NCI-H526 (cell line): ENCODE results near the gene DCUN1D3.

Experiments
- DNase-seq, 2 experiments: peaks; one replicate each; lab custom pipeline; 2025; lab: John Stamatoyannopoulos, UW

The DCUN1D3 gene

DNA sequence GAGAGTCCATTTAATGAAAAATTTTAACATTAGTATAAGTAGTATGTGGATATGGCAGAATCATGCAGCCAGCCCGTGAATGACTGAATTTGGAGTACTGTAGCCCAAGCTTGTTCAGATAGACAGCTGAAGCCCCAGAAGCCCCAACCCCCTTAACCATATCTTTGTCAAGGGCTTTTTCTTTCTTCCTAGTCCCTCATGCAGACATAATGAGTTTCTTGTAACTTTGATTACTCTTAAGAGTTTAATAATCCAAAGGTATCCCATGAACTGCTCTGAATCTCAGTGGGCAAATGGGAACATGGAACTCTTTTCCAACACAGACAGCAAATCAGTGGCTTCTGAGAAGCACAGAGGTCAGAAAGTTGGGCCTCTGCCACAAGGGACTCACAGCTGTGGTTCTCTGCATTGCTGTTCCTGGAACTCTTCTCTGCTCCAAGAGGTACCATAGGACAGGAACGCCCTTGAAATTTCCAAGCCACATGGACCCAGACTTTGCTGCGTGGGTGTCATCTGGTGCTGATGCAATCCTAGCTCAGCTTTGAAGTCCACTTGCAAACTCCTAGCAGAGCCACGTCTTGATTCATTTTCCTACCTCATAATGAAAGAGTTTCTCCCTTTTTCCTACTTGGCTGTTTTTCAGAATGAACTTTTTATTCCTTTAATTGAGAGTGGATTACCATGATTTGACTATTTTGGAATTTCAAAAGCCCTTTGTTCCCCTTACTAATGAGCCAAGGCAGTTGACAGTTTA is 18.5 kb upstream of the DCUN1D3 start:
- no peak for DNase-seq

DNA sequence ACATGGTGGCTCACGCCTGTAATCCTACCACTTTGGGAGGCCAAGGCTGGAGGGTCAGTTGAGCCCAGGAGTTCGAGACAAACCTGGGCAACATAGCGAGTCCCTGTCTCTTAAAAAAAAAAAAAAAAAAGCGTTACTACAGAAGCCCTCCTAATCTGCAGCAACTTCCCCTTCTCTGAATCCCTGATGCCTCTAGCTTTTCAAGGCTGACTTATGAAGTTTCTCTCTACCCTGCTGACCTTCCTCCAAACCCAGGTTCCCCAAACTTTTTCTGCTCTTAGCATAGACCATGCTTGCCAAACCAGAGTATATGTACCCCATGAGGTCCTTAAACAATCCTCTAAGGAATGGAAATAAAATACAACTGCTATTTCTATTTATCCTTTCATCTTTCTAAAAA is 16.8 kb upstream of the DCUN1D3 start:
- DNase-seq, result no peak

DNA sequence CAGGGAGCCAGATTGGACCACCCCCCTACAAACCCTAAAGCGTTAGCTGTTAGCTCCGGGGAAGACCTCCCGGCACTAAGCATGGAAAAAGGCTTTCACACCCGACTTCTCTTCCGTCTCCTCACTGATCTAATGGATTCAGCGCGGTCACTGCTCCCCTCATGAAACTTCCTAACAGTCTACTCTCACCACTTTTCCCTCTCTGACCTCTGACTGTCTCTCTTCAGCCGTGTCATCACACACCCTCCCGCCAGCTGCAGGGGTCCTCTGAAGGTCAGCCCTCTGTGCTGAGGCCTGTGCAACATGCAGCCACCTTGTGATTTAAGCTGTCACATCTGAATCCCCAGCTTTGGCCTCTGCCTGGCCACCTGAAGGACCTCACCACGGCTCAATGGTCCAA is 16.1 kb upstream of the DCUN1D3 start:
- DNase-seq, result no peak

DNA sequence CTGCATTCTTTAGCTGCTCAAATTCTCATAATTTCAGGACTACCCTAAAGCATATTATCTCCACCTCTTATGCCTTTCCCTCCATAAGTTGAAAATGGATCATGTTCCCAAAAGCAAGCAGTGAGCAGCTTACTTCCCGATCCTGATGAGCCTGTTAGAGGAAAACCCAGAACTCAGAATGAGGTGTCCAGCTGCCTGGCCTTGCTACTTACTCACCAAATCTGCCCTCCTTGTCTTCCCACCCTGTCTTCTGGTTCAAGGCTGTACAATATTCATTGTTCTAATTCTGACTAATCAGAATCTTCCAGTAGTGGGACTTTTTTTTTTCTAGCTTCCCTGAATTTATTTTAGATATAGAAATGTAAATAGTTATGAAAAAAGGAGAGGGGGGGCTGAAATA is 11.2 kb upstream of the DCUN1D3 start:
- no peak for DNase-seq

DNA sequence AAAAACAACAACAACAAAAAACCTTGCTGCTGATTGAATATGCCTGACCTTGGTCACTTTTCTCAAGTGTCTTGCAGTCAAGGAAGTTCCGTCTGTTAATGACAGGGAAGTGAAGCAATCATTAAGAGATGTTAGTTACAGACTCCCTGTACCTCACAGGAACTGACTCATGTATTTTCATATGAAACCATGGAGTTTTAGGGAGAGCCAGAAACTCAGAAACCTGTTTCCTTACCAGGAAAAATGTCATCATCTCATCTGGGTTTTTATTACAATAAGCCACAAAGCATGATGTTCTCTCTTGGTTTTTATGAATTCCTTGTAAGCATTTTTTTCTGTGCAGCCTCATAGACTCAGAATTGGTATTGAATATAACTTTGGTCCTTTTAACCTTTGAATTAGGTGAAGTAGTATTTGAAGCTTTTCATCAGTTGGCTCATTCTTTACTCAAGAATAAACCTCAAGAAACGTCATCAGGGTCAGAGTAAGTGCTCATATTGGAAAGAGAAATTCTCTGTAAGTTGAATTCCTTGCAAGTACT is 10.7 kb upstream of the DCUN1D3 start:
- no peak for DNase-seq

DNA sequence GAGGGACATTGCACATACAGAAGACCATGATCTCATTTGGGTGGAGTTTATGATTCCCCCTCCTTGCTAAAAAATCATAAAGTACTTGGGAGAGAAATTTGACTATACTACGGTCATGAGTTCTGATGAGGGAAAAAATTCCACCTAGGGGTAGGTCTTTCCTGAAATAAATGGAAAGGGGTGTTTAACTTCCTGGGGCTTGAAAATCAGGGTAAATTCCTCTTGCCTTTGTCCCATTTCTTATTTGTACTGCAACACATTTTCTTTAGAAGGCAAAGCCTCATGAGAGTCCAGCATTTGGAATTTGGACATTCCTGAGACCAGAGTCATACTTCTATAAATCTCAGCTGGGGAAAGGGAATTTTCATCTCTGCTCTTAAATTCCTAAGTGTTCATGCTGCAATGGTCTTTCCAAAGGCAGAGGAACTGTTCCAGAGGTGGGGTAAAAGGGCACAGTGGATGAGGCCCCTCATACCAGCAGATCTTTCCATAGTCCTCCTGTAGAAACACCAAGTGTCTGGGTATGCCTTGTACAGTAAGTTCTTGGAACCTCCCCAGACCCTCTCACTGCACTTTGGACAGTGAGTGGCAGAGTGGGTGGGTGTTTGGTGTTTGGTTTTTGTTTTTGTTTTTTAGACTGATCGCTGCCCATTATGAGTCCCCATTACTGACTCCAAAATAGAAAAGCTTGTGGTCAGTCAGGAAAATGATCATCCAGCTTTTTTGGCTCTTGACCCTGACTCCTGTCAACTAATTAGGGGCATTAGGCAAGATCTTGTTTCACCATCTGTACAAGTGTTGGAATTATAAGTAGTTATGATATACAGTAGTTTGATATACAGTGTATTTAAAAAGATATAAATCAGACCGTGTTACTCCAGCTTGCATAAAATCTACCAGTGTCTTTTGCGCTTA is 6.4 kb upstream of the DCUN1D3 start:
- no peak for DNase-seq

DNA sequence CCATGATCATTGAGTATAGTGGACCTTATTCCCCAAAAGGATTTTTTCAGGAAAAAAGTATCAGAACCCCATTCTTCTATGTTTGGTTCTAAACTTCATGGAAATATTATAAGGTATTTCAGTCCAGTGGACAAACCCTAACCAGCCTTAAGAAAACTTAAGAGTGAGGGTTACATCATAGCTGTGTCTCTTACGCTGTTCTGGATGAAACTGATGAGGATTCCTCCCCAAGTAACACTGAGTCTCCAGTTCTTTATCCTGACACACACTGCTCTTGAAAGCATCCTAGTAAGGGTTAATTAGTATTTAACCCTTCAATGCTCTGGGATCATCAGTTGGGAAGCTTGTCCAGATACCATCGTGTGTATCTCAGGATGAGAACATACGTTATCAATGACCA is 5.4 kb upstream of the DCUN1D3 start:
- DNase-seq, result no peak

DNA sequence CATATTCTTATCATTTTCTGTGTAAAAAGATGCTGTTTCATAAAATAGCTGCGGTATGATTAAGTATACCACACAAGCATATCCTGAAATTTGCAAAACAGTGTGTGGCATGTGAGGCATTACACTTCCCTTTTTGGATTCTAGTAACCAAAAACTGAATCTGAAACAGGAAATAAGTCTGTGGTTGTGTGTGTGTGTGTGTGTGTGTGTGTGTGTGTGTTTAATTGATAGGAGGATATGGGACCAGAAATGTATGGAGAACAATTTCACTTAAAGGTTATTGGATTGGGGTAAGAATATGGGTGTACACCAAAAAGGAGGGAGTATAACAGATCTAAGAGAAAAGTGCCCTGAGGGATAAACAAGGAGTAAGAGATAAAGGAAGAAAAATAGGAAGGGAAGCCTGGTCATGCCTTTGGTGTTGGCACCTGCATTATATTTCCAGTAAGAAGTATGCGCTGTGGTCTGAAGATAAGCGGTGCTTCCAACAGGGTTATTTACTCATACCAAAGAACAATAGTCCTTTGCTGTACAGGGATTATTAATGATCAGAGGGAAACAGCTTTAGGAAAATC is 4.4 kb upstream of the DCUN1D3 start:
- DNase-seq, result peak; percentile 91 to 96

DNA sequence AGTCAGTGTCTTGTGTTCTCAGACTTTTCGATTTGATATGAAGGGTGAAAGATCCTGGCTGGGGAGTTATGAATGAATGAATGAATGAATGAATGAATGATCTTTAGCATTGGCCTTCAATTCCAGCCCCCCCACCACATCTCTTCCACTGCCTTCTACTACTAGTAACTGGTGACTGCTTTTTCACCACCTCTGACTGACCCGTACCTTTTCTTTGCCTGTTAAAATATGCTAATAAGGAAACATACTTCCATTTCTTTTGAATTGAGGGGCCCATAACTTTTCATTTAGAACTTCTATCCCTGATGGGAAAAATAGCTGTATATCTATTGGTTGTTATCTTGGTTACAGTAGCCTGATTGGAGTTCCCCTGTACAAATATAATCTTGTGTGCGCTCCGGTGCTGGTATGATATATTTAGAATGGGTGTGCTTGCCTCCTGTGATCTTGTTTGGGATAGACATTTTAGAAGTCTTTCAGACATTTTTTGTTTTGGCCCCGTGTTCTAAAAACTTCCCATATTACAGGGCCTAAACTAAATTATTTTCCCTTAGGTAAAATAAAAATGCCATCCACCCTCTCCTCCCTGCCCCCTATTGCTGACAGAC is 3.8 kb upstream of the DCUN1D3 start:
- DNase-seq, result peak in 1 of 2 experiments; percentile 16

DNA sequence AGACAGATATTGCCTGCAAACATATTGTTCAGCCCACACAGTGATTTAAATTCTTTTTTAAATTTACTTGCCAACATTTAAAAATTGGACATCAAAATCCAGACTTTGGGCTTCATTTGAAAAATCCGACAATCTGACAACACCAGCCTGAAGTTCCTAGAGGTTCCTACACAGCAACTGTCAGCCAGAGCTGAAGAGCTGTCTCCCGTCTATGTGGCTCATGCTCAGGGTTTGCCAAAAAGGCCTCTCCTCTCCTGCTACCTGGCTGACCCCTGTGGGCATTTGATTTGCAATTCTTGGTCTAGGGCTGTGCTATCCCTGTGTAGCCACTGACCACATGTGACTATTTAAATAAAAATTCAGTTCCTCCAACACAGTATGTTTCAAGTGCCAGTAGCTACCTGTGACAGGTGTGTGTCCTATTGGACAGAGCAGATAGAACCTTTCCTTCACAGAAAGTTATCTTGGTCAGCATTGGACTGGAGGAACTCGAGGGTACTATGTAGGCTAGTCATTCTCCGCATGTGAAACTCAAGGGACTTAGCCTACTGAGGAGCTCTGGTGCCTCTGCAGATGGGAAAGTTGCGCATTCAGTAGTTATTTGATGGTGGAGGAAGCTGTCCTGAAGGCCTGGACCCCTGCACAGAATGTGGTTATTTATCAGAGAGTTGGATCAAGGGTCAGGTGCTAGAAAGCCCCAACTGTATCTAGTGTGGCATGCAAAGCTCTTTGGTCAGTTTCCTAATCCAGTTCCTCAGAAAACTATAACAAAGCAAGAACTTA is 3.1 kb upstream of the DCUN1D3 start:
- DNase-seq, result no peak

DNA sequence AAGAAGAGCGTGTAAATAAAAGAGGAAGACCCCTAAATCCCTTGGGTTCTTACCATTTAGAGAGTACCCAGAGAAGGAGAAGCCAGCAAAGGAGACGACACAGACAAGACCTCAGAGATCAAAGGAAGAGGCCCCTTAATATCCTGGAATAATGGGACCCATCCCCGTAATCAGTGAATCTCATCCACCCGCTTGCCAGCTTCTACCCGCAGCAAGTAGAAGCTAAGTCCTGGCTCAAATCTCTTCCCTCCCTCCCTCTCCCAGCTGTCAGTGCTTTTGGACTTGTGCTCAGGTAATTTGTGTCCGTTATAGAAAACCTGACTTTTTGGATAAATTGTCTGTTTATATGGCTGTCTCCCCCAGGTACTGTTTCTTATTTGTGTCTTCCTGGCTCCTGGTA is 2.3 kb upstream of the DCUN1D3 start:
- DNase-seq, result no peak

DNA sequence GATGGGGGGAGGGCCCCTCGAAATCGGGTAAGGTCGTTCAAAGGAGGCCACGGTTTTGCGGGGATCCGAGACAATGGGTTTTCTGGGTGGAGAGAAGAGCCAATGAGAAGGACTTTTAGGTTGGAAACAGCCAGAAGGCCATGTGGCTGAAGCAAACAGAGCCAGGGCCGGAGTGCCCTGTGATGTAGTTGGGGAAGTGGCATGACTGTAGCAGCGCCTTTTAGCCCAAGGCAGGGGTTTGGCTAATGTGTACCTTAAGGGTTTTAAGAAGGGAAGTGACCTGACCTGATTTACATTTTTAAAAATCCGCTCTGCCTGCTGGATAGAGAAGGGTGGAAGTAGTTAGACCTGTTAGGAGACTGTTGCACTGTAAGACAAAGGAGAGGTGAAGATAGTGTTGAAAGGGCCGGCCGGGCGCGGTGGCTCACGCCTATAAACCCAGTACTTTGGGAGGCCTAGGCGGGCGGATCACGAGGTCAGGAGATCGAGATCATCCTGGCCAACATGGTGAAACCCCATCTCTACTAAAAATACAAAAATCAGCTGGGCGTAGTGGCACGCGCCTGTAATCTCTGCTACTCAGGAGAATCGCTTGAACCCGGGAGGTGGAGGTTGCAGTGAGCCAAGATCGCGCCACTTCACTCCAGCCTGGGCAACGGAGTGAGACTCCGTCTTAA is 1.4 kb upstream of the DCUN1D3 start:
- DNase-seq, result peak in 1 of 2 experiments; percentile 52

DNA sequence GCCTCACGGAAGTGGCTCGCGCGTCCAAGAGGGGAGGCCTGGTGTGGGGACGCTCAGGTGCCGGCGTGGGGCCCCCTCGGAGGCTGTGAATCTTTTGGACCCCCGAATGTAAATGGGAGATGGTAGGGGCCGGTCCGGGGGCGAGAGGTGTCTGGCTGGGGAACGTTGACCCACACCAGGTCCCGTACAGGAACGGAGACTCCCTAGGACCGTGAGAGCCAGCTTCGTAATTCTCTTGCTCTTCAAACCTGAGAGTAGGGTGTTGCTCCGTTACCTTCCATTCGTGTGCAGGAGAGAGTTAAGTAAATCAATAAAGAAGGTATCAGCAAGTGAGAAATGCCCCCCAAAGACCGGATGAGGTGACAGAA is 894 bp upstream of the DCUN1D3 start:
- peak in 1 of 2 experiments; percentile 45 for DNase-seq

DNA sequence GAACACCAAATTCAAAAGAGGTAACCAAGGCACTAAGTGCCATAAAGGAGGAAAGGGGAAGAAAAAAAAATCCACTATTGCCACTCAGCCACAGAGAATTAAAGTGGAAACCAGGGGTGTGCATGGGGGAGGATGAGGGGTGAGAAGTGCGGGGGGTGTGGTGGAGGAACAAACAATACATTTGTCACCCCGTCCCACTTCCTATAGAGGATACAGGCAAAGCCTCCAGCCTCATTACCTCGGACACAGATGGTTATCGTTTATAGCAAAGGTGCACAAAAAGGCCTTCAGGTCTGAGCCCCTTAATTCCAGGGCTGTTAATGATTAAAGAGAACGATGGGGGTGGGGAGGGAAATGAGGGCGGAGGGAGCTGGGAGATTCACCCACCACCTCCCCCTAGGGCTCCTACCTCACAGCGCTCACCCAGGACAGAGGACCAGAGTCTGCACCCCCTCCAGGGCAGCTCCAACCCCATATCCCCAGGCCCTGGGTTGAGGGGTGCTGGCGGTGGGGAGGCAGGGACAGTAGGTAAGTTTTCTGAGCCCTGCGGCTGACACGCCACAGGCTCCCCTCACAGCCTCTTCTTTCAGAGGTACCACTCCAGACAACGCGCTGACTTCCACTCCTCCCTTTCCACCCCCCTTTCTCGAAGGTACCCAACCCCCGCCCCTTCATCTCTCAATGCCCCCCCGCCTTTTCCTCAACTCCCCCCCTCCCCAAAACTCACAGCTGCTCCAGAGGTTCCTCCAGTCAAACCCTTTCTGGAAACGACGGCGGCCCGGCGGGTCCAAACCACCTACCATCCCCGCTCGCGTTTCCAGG is 470 bp downstream of the DCUN1D3 start:
- DNase-seq, result peak; percentile 19 to 63

DNA sequence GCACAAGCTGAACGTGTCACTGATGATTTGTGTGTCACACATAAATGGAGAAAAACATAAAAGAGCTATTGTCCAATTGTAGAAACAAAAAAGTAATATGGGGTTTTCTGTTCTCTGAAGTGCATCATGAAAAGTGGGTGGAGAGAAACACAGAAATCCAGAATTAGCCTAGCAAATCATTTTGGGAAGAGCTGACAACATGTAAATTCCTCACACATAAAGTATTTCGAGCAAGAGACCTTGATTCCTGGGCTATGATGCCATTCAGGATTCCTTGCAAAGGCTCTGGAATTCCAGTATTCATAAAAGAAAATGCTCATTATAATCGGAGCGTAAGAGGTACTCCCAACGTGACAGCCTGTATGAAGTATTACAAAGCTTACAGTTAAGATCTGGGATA is 1.1 kb downstream of the DCUN1D3 start:
- DNase-seq, result no peak

DNA sequence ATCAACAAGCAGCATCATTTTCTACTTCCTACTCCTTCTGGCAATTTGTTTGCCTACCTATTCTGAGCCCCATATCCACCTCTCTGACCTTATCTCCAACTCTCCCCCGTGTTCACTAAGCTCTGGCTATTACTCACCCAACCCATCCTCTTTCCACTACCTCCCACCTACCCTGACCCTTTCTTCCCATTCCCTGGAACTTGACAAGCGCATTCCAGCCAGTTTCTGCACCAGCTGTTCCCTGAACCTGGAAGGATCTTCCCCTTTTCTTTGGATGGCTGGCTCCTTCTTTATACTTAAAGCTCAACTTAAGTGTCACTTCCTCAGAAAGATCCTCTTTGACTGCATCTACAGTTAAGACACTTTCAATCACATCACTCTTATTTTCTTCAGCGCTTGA is 2.2 kb downstream of the DCUN1D3 start:
- no peak for DNase-seq

DNA sequence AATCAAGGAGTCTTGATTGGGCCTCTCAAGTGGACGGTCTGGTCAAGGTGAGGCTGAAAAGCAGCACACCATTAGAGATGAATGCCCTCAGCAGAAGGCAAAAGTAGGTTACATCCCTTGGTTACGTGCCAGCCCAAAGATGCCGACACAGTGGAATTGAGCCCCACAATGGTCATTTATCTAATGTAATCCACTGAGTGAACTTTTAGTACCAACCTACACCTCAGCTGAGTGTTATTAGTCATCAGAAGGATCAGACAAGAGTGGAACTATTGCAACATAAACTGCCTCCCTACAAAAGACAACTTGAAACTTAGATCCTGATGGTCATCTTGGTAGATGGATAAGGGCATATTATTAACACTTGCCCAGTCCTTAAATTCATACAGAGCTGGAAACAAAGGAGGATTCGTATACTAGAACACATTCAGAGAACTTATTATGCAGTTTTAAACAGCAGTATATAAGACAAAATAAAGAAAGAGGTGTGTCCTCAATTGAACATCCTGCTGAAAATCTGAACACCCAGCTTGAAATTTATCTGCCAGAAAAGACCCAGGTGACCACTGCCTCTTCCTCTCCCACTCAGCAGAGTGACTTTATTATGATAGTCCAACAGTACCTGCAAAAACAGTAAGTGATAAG is 2.8 kb downstream of the DCUN1D3 start:
- DNase-seq, result no peak

DNA sequence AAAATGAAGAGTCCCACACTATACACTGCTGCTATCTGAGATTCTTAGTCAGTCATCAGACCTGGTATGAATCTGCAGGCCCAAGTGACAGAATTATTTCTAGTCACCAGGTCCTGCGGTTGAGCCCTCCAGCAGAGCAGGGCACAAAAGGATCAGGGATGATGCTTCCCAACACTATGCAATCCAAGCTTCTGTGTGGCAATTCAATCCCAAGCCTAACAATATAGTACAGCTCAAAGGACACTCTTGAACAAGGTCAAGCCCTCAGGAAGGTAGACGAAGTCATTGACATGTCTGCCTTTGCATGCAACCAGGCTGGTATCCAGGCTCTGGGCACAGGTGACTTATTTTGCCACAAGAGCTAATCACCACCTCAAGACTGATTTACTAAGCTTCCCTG is 5.8 kb downstream of the DCUN1D3 start:
- no peak for DNase-seq

DNA sequence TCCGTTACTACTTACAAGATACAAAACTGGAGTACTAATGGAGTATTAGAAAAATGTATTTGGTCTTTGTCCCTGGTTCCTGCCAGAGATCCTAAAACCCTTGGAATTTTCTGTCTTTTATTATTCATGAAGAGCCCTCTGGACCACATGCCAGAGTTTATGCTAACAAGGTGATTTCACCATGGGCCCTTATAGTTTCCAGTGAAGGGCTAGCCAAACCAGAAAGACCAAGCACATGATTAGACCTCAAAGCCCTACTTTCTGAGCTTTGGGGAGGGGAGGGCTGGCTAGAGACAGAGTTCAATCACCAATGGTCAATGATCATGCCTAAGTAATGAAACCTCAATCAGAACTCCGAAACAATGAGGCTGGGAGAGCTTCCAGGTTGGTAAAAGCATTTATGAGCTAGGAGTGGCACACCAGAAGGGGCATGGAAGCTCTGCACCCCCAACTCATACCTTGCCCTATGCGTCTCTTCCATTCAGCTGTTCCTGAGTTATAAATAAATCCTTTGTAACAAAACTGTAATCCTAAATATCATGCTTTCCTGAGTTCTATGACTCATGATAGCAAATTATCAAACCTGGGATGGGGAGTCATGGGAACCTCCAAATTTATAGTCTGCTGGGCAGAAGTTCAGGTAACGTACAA is 10.4 kb downstream of the DCUN1D3 start:
- DNase-seq, result no peak
